IPS DF 19.7 (cell line): ENCODE measurements around the gene RASAL1.
"Not testable (repeated sequence)": the region's sequence is repeated elsewhere in the genome, so short reads cannot be mapped to it uniquely, and the experiment has no call there.

Experiments
- DNase-seq: peaks from one replicate; pipeline ENCODE4 v3.0.0-alpha.2; 2013; ENCODE audit warnings: low read depth, low spot score

Gene RASAL1

DNA sequence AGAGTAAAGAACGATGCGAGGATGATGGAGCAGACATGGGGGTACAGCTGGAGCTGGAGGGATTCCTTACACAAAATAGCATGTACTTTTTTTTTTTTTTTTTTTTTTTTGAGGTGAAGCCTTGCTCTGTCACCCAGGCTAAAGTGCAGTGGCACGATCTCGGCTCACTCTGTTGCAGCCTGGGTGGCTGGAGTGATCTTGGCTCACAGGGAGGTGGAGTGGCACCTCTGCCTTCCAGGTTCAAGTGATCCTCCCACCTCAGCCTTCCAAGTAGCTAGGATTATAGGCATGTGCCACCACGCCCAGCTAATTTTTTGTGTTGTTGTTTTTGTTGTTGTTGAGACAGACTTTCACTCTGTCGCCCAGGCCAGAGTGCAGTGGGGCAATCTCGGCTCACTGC, 5.1 kb upstream of the RASAL1 start:
- no peak for DNase-seq

DNA sequence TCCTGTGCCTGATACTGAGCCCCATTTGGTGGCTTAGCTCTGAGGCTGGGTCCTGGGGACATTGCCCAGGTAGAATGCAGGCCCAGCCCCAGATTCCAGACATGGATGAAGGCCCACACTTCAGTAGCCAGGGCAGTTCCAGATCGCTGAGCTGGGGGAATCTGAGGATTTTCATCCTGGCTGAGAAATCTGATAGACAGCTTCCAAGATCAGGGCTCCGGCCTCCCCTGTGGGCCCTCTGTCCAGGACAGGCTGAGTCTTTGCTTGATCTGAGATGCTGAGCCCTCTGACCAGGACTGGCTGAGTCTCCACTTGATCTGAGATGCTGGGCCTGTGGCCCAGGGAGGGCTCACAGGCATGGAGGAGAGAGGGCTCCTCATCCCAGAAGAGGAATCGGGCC, 3.3 kb upstream of the RASAL1 start:
- no peak for DNase-seq

DNA sequence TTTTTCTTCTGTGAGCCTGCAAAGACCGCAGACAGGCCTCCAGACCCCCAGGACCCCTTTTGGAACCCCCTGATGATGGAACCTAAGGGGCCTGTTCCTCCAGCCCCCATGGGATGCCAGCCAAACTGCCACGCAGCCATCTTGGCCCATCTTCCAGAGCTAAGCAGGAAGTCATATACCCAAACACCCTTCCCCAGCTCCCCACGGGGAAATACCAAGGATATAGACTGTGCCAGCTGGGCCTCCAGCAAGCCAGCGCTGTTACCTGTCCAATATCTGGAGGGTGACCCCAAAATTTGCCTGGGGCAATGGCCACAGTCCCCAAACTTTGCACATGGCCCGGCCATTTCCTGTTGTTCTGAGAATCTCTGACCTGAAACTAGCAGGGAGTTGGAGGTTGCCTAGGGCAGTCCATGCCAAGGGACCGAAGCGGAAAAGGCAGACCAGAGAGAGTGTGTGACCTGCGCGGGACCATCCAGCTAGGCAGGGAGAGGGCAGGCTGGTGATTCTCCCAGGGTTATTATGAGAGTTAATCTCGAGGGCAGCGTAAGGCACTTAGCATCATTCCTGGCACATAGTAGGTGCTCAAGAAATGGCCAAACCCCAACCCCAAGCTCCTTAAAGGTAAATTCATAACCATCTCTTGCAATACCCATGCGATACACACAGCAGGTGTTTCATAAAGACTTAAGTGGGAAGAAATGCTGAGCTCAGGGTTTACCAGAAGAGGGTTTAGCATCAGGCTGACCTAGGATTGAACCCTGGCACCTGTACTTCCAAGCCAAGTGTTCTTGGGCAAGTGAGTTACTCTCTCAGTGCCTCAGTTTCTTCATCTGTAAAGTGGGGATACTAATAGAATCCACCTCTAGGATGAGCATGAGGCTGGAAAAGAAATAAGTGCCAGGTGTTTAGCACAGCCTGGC, 2.6 kb upstream of the RASAL1 start:
- DNase-seq, result no peak

- no peak for DNase-seq
These were observed 1.5 kb upstream of the RASAL1 start for GRCh38 chr12:113136990-113137511.

- DNase-seq, result no peak
These were observed 798 bp upstream of the RASAL1 start for GRCh38 chr12:113136128-113136989.

- no peak for DNase-seq
These were observed 1.0 kb downstream of the RASAL1 start for GRCh38 chr12:113134521-113134951.

DNA sequence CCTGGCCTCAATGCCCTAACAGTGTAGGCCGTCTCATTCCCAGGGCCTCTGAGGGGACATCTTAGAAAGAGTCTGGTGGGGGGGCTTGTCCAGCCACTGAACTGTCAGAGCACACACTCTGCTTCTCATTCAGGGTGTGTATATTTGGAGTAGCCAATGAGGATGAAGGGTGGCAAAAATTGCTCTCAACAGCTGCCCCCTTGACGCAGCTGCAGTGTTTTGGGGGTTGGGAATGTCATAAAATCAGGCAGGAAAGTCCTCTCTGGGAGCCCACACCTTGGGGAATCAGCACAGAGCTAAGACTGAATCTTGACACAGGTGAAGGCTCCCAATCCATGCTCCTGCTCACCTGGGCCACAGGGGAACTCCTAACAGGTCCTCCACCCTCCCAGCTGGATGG, 1.5 kb downstream of the RASAL1 start:
- no peak for DNase-seq

- no peak for DNase-seq
These were observed 1.9 kb downstream of the RASAL1 start for GRCh38 chr12:113133666-113134065.

DNA sequence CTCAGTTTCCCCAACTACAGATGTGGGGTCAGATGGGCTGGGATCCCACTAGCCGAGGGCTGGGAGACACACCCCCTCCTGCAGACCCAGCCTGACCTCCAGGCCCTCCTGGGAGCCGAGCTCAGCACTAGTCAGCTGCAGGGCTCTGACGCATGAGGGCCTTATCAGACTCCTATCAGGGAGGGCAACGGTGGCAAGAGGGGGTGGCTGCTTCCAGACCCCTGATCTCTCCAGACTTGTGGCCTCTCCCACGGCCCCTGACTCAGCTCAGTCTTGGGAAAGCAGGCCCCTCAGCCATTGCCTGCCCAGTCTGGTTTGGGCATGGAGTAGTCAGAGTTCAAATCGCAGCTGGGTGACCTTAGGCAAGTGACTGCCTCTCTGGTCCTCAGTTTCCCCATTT, 2.5 kb downstream of the RASAL1 start:
- DNase-seq, result no peak

GRCh38 chr12:113131556-113131955, 4.0 kb downstream of the RASAL1 start:
- DNase-seq, result no peak

GRCh38 chr12:113130457-113131135, 5.0 kb downstream of the RASAL1 start:
- DNase-seq, result no peak

GRCh38 chr12:113129664-113130456, 5.7 kb downstream of the RASAL1 start:
- no peak for DNase-seq

- no peak for DNase-seq
These were observed 6.5 kb downstream of the RASAL1 start for GRCh38 chr12:113128802-113129663.

DNA sequence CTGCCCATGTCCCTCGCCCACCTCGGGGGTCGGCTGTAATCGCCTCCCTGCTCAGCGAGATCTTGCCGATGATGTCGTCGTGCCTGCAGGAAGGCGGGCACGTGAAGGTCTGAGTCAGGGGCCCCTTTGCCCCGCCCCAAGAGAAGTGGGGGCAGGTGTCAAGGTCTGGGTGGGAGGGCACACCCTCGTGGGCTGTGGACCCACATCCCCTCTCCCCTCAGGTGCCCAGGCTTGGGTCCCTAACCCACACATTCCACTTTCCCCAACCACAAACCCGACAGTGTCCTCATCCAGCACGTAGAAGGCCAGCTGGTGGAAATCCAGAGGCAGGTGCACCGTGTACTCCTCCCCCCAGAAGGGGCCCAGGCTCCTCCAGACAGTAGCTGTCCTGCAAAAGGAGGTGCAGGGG, 7.8 kb downstream of the RASAL1 start:
- DNase-seq, result no peak

DNA sequence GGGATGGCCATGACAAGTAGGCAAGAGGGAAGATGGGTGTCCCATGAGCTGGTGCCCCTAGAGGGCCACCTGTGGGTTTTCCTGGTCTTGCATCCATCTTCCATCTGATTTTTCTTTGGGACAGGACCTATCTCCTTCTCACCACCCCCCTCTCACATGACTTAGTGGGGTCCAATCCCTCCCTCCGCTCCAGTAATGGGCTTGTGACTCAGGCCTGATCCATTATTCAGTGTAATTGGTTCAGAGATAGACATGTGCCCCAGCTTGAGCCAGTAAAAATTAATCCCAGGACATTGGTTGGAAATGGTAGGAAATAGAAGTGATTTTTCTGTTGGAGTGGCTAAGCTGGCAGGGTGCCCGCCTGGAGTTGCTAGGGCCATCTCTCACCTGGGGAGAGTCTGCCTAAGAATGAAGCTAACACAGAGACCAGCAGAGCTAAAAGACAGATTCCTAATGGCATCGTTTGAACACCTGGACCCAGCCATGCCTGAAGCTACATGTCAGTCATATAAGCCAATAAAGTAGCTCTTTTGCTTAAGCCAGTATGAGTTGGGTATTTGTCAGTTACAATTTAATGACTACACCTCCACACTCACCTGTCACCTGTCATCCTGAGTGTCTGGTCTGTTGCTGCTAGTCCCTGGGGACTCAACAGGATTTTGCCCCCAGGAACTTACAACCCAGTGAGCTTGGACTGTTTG, 14.7 kb downstream of the RASAL1 start:
- no peak for DNase-seq

- no peak for DNase-seq
These were observed 15.4 kb downstream of the RASAL1 start for GRCh38 chr12:113119980-113120669.

- no peak for DNase-seq
These were observed 17.4 kb downstream of the RASAL1 start for GRCh38 chr12:113118142-113118541.

DNA sequence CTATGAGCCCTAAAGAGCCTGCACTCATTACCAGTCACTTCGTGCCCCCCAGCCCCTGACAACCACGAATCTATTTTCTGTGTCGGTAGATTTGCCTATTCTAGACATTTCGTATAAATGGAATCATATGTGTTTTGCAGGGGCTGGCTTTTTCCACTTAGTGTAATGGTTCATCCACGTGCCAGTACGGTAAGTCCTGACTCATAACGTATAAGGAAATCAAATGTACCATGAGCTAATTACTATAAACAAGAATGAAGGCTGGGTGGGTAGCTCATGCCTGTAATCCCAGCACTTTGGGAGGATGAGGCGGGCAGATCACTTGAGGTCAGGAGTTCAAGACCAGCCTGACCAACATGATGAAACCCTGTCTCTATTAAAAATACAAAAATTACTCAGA, 17.9 kb downstream of the RASAL1 start:
- DNase-seq, result not testable (repeated sequence)

GRCh38 chr12:113116875-113117274, 18.7 kb downstream of the RASAL1 start:
- no peak for DNase-seq
